GM18519 (cell line): ENCODE results near the gene SHROOM1.
"Not testable (repeated sequence)": the region's sequence is repeated elsewhere in the genome, so short reads cannot be mapped to it uniquely, and the experiment has no call there.

Experiments
- ATAC-seq: cut with Tn5 transposase; IDR thresholded peaks from one replicate; pipeline ENCODE4 v1.9.1; 2021; ENCODE audit warnings: mild to moderate bottlenecking, moderate library complexity; ENCODE audit not compliant: unreplicated experiment, low FRiP score

The SHROOM1 gene

GRCh38 chr5:132810605-132811004 is 19.8 kb downstream of the SHROOM1 start:
- ATAC-seq: no peak

GRCh38 chr5:132808866-132809265 is 21.6 kb downstream of the SHROOM1 start:
- ATAC-seq: no peak

DNA sequence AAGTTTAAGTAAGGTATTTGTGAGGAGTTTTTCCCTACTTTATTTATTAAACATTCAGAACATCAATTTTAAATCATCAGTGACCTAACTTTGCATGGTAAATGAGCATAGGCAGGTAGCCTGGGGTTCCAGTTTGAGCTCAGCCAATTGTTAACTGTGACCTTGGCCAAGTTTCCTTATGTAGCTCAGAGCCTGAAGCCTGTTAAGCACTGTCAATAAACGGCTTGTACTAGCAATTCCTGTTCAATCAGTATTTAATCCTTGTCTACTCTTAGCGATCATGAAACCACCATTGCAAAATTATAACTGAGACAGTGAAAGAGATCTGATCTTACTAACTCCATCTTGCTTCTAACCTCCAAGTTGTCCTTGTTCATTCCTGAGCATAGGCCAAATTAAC is 22.0 kb downstream of the SHROOM1 start:
- ATAC-seq: no peak

DNA sequence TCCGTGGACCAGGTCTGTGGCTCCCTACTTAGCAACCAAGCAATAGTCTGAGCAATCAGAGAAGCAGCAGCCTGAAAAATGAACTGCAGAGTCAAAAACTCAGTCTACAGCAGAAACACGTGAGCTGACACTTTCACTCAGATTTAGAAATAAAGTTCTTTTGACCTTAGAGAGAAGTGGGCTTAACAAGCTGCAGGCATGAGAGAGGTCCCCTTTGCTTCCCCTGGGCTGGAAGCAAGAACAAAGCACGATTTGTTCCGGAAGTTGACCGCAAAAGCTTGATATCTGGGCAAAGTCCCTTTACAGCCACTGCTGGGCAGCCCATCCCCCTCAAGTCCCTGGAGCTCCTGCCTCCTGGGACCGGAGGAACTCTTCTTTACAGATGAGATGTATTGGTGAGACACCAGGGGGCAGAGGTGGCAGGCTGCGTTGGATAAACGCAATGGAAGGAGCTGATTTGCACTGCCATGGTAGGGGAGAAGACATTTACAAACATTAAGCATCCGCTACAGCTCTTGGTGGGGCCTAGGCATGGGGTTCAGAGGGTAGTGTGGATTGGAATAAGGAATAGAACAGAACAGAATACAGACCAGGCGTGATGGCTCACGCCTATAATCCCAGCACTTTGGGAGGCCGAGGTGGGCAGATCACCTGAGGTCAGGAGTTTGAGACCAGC is 23.1 kb downstream of the SHROOM1 start:
- ATAC-seq: no peak

- ATAC-seq: not testable (repeated sequence)
Measured at GRCh38 chr5:132806804-132807162, 23.7 kb downstream of the SHROOM1 start.

GRCh38 chr5:132805872-132806271 is 24.6 kb downstream of the SHROOM1 start:
- ATAC-seq: not testable (repeated sequence)

DNA sequence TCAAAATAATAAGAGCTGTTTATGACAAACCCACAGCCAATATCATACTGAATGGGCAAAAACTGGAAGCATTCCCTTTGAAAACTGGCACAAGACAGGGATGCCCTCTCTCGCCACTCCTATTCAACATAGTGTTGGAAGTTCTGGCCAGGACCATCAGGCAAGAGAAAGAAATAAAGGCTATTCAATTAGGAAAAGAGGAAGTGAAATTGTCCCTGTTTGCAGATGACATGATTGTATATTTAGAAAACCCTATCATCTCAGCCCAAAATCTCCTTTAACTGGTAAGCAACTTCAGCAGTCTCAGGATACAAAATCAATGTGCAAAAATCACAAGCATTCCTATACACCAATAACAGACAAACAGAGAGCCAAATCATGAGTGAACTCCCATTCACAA is 26.2 kb downstream of the SHROOM1 start:
- not testable (repeated sequence) for ATAC-seq

- ATAC-seq: not testable (repeated sequence)
Measured at GRCh38 chr5:132802685-132803066, 27.8 kb downstream of the SHROOM1 start.

GRCh38 chr5:132802044-132802684 is 28.3 kb downstream of the SHROOM1 start:
- ATAC-seq: no peak

- ATAC-seq: no peak
Measured at GRCh38 chr5:132800545-132800944, 29.9 kb downstream of the SHROOM1 start.

DNA sequence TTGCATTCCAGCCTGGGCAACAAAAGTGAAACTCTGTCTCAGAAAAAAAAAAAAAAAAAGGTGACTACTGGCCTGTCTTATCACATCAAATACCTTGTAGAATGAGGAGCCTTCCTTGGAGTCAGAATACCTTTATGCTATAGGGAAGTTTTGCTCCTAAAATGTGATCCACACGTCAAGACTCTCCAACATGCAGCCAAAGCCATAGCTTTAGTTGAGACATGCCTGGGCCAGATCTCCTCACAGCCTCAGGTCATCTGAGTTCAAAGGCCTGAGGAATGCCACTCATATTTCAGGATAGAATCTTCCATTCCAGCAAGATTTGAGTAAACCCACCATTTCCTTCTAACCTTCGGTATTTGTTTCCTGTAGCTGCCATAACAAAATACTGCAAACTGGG is 31.1 kb downstream of the SHROOM1 start:
- ATAC-seq: no peak

DNA sequence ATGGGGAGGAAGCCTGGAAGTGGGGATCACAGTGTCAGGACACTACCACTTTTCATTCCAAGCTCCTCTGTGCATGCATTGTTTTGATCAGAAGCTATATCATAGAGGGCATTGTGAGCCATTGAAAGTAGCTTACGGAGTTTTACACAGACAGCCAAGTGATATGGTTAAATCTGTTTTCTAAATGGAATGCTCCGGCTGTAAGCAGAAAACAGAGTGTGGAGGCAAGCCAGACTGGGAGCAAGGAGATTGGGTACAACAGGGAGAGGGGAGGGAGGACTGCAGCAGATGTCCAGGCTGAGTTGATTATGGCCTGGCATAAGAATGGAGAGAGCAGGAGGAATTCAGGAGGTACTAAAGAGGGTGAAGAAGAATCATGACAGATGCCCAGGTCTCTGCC is 32.8 kb downstream of the SHROOM1 start:
- ATAC-seq: no peak

DNA sequence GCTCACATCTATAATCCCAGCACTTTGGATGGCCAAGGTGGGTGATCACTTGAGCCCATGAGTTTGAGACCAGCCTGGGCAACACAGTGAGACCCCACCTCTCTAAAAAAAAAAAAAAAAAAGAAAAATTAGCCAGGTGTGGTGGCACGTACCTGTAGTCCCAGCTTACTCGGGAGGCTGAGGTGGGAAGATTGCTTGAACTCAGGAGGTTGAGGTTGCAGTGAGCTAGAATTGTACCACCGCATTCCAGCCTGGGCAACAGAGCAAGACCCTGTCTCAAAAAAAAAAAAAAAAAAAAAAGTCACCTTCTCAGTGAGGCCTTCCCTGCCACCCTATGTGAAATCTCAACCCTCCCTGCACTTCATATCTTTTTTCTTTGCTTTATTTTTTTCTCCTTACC is 39.4 kb downstream of the SHROOM1 start:
- no peak for ATAC-seq

GRCh38 chr5:132790201-132790865 is 40.1 kb downstream of the SHROOM1 start:
- no peak for ATAC-seq

DNA sequence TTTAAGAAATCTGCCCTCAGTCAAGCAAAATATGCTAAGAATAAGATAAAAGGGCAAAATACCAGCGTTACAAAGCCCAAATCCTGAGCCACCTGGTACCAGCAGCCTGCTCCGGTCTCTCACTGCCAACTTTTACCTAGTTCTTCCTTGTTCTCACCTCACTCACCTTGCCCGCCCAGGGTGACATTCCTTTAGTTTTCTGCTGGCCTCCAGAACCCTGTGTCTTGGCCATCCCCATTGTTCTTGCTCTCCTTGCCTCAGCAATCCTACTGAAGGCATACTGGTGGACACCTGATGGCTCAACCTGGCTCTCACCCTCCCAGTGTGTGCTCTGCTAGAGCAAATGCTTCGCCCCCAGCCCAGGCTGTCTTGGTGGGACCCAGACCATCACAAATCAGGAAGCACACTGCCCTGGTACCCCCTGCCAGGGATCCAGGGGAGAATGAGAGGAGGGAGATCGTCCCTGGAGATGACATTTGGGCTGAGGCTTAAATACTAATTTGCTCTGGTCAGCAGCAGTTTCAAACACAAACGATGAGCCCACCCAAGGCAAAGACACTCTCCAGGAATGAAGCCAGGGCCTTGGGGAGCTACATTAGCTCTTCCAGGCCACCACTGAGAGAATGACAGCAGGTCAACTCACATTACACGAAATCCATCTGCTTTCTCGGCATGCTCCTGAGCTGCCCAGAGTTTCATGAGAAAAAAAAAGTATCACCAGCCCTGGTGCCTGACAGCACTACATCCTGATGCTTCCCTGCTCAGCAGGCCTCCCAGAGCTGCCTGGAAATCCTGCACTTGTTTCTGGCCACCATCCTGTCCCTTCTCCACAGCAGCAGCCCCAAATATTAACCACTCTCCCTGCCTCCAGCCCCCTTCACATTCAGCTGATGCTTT is 41.2 kb downstream of the SHROOM1 start:
- no peak for ATAC-seq

DNA sequence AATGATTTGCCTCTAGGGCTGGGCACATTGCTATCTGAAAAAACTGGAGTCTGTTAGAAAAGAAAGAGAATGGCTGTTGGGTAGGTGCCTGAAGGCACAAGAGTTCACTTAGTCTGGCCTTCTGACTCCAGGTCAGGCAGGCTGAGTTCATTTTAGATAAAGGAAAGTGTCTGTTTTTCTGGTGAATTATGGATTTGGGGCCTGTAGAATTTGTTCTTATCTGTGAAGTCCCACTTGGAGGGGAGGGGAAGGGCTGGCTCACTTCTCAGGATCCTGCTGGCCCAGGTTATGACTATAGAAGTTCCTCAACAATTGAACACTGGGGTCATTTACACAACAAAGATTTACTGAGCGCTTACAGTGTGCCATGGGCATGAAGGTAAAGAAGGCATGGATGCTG is 41.9 kb downstream of the SHROOM1 start:
- no peak for ATAC-seq

DNA sequence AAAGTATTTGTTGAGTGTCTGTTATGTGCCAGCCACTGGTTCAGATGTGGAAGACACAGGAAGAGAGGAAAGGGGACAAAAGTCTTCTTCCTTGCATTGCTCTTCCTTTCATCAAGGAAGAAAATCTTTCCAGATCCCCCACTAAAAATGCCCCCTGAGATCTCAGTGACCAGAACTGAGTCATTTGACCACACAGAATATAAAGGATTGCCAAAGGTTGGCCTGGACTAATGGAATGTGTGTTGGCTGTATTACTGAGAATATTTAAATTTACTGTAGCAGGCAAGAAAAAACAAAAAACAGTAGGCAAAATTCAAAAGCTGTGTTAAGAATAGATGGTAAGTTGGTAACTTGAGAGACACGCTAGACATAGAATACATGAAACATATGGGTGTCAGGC is 43.4 kb downstream of the SHROOM1 start:
- no peak for ATAC-seq

- no peak for ATAC-seq
Measured at GRCh38 chr5:132785864-132786263, 44.6 kb downstream of the SHROOM1 start.

GRCh38 chr5:132785365-132785764 is 45.1 kb downstream of the SHROOM1 start:
- no peak for ATAC-seq

GRCh38 chr5:132782101-132782500 is 48.3 kb downstream of the SHROOM1 start:
- ATAC-seq: no peak

DNA sequence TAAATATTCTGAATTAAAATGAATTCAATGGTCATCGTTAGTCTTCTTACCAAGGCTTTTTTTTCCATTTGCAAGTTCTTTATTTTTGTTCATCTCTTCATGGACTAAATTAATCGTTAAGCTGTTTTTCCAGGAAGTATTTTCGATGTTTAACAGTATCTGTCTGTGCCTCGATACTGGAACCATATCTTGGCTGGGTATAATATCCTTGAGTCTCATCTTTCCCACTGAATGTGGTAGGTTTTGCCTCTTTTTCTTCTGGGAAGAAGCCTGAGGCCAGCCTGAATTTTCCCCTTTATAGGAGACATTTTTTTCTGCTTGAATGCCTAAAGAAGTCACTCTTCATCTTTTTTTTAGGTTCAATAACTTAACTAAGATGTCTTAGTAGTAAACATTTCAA is 49.4 kb downstream of the SHROOM1 start:
- ATAC-seq: no peak
